PC-9 (cell line): ENCODE data around the gene DAB1. TPM values are rescaled to one million over a fixed set of nuclear protein-coding genes. Genes with fewer than 3 reads are reported as not detected.

Source experiments
- BruUV-seq: library from RNA; stranded (reverse); fragments of 400-500 nt; replicated peaks from 2 replicates; lab custom pipeline; 2021; lab: Mats Ljungman, UMichigan
- CTCF ChIA-PET: fragments of 300-600 bp; sonication (Branson Sonifier 250); formaldehyde crosslinking; loops from one replicate; lab custom pipeline; 2022; ENCODE audit warnings: antibody characterized with exemption; lab: Charles Lee
- POLR2A ChIA-PET: fragments of 300-600 bp; sonication (Branson Sonifier 250); formaldehyde crosslinking; loops from one replicate; lab custom pipeline; 2022; ENCODE audit warnings: antibody characterized with exemption; ENCODE audit not compliant: unreplicated experiment; lab: Charles Lee
- DNase-seq, 2 experiments: peaks; one replicate each; pipeline versions ENCODE4 v3.0.0 to v3.0.0-alpha.2; 2015 to 2022; ENCODE audit warnings: mixed read lengths in 1 of 2
- H2AFZ ChIP-seq: fragments of 200-600 bp; sonication (generic); 2 replicates; pipeline ENCODE4 v1.8.1; 2017; ENCODE audit warnings: antibody characterized with exemption
- H3F3A ChIP-seq: fragments of 200-600 bp; sonication (generic); 2 replicates; pipeline ENCODE4 v1.8.1; 2017; ENCODE audit warnings: antibody characterized with exemption, mild to moderate bottlenecking, low read depth; ENCODE audit not compliant: insufficient read depth
- H3K27ac ChIP-seq: fragments of 200-600 bp; sonication (generic); 2 replicates; pipeline ENCODE4 v1.6.1; 2016; ENCODE audit warnings: mixed run types
- H3K27me3 ChIP-seq: fragments of 200-600 bp; sonication (generic); 2 replicates; pipeline ENCODE4 v1.6.1; 2016; ENCODE audit warnings: low read depth, mixed run types; ENCODE audit not compliant: insufficient read depth
- H3K36me3 ChIP-seq: fragments of 200-600 bp; sonication (generic); 2 replicates; pipeline ENCODE4 v1.6.1; 2016; ENCODE audit warnings: low read depth, mixed run types
- H3K4me1 ChIP-seq: fragments of 200-600 bp; sonication (generic); replicated peaks from 2 replicates; pipeline ENCODE4 v1.6.1; 2016; ENCODE audit warnings: mixed run types; ENCODE audit not compliant: insufficient read depth
- H3K4me2 ChIP-seq: fragments of 200-600 bp; sonication (generic); 2 replicates; pipeline ENCODE4 v1.6.1; 2017; ENCODE audit warnings: mixed run types
- H3K4me3 ChIP-seq: fragments of 200-600 bp; sonication (generic); 2 replicates; pipeline ENCODE4 v1.6.1; 2016; ENCODE audit warnings: mixed run types
- H3K79me2 ChIP-seq: fragments of 200-600 bp; sonication (generic); 2 replicates; pipeline ENCODE4 v1.6.1; 2017; ENCODE audit warnings: low read depth, mixed run types
- H3K9me2 ChIP-seq: fragments of 200-600 bp; sonication (generic); 2 replicates; pipeline ENCODE4 v1.8.1; 2017; ENCODE audit warnings: mild to moderate bottlenecking; ENCODE audit not compliant: insufficient read depth
- H3K9me3 ChIP-seq: fragments of 200-600 bp; sonication (generic); 2 replicates; pipeline ENCODE4 v1.8.1; 2016; ENCODE audit warnings: low read depth; ENCODE audit not compliant: insufficient read depth
- H4K20me1 ChIP-seq: fragments of 200-600 bp; sonication (generic); 2 replicates; pipeline ENCODE4 v1.8.1; 2017; ENCODE audit not compliant: insufficient read depth
- CTCF ChIP-seq: fragments of 200-600 bp; sonication (generic); conservative IDR thresholded peaks from 2 replicates; pipeline ENCODE4 v1.6.1; 2017; ENCODE audit warnings: mixed run types, antibody characterized with exemption, mild to moderate bottlenecking, moderate library complexity
- EZH2 ChIP-seq: fragments of 200-600 bp; sonication (generic); IDR thresholded peaks from 2 replicates; pipeline ENCODE4 v1.8.0; 2017; ENCODE audit warnings: antibody characterized with exemption, low read depth
- intact Hi-C: fragments of 100-400 bp; cut with micrococcal nuclease; formaldehyde crosslinking; loops from one replicate; pipeline ENCODE4 v1.10.0; 2022; ENCODE audit not compliant: unreplicated experiment
- total RNA-seq: library from RNA; stranded (reverse); gene quantifications from 2 replicates; pipeline ENCODE4 v1.2.3, GENCODE V29; 2021

Gene DAB1
- total RNA-seq, 1 experiment from 2014 or later, result not detected

GRCh38 chr1:56968878-56969495, 454.9 kb downstream of the DAB1 start:
- Histone ChIP-seq H3K36me3 (no peaks in the 10 kb centered on the region), H3K4me1 (no peaks in the 10 kb centered on the region), H3K27me3 (peaks cover 32% of the 10 kb centered on the region), H3F3A (no peaks in the 10 kb centered on the region), H4K20me1 (no peaks in the 10 kb centered on the region), H3K9me3 (no peaks in the 10 kb centered on the region), H3K79me2 (no peaks in the 10 kb centered on the region), H3K27ac (no peak overlapping the region), H2AFZ (no peak overlapping the region), H3K4me2 (no peak overlapping the region), H3K4me3 (no peak overlapping the region), H3K9me2 (no peaks in the 10 kb centered on the region)
- DNase-seq, result no peak
- ChIA-PET CTCF (no interaction called here), POLR2A (no interaction called here)
- TF ChIP-seq CTCF, result no peak
- TF ChIP-seq EZH2, result no peak
- BruUV-seq, result no TSS peak
- intact Hi-C loops, result loop anchor here (2.0 to 5.0 kb wide), 2 partner anchors 136 to 327 kb away; no protein-coding TSS in a partner anchor

DNA sequence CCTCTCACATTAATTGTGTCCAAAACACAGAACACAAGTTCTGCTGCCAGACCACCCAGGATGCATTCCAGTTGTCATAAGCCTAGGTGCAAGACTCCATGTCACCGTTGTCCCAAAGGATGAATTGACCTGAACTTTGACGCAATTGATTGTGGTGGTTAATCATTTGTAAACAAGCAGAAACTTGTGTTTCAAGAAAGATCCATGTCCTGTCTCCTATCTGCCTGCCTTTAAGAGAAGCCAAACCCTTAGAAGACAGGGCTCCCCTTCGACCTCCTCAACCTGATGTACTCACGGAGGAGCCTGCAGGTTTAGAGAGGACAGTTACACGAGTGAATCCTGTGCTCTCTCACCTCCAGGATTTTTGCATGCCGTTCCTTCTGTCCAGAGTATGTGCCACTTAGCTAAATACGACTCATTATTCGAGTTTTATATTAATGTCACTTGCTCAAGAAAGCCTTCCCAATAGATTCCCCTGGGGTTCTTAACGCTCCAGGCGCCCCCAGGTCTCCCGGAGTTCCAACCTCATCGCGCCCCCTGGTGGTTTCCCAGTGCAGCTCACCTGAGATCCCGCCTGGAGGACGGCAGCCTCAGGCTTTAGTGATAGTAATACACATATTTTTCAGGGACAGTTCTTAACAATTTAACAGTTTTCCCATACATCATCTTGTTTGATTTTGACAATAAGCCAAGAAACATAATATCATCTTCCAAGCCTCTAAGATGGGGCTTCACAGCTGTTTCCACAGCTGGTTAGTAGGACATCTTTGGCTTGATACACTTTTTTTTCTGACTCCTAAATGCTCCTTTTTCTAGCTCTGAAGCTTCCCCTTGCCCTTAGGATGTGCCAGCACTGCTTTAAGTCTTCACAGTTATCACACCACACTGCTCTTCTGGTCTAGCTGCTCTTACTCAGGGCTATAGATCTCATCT, 455.7 kb downstream of the DAB1 start:
- Histone ChIP-seq H2AFZ (no peak overlapping the region), H3K4me2 (no peak overlapping the region), H3F3A (no peaks in the 10 kb centered on the region), H4K20me1 (no peaks in the 10 kb centered on the region), H3K79me2 (no peaks in the 10 kb centered on the region), H3K27ac (no peak overlapping the region), H3K36me3 (no peaks in the 10 kb centered on the region), H3K9me2 (no peaks in the 10 kb centered on the region), H3K27me3 (peaks cover 35% of the 10 kb centered on the region), H3K4me1 (no peaks in the 10 kb centered on the region), H3K9me3 (no peaks in the 10 kb centered on the region), H3K4me3 (no peak overlapping the region)
- ChIA-PET POLR2A (no interaction called here), CTCF (no interaction called here)
- peak in 1 of 2 experiments; percentile 16 for DNase-seq
- intact Hi-C loops, result loop anchor here (2.0 to 5.0 kb wide), 2 partner anchors 135 to 326 kb away; no protein-coding TSS in a partner anchor
- TF ChIP-seq CTCF, result peak; percentile 69
- no peak for TF ChIP-seq EZH2
- no TSS peak for BruUV-seq

DNA sequence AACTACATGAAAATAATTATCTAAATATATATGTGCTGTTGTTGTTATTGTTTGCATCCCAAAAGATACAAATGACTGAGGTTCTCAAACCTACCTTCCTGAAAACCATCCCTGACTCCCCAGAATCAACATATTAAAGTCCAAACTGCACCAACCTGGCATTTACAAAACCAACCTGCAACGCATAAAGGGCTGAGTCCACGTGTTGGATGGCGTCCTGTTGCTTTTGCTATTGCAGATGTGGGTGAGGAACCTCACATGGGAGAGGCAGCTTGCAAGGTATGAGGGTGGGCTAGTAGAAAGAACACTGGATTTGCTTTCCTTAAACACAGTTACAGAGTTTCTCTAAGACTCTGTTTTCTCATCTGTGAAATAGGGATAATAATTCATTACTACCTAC, 456.5 kb downstream of the DAB1 start:
- Histone ChIP-seq H3K4me1 (no peaks in the 10 kb centered on the region), H3K4me3 (no peak overlapping the region), H3K36me3 (no peaks in the 10 kb centered on the region), H3K9me2 (no peaks in the 10 kb centered on the region), H2AFZ (no peak overlapping the region), H4K20me1 (no peaks in the 10 kb centered on the region), H3K79me2 (no peaks in the 10 kb centered on the region), H3K4me2 (no peak overlapping the region), H3K27ac (no peak overlapping the region), H3K9me3 (no peaks in the 10 kb centered on the region), H3F3A (no peaks in the 10 kb centered on the region), H3K27me3 (peaks cover 36% of the 10 kb centered on the region)
- no peak for DNase-seq
- no TSS peak for BruUV-seq
- TF ChIP-seq CTCF, result no peak
- no peak for TF ChIP-seq EZH2
- CTCF ChIA-PET, result no interaction called here
- intact Hi-C loops, result loop anchor here (5.0 kb wide), 1 partner anchor 325 kb away; no protein-coding TSS in a partner anchor
- POLR2A ChIA-PET, result no interaction called here
